IMR-90 (cell line): ENCODE measurements around the gene FOXC1. TPM values are rescaled to one million over a fixed set of nuclear protein-coding genes. Genes with fewer than 3 reads are reported as not detected.

Experiments used
- ATAC-seq: fragments of 200-7000 bp; cut with Tn5 transposase; 2 replicates; pipeline ENCODE4 v1.9.1; 2020; ENCODE audit warnings: low read depth, mild to moderate bottlenecking, moderate library complexity
- BruUV-seq: library from RNA; stranded (reverse); fragments of 400-500 nt; replicated peaks from 2 replicates; lab custom pipeline; 2021; lab: Mats Ljungman, UMichigan
- CTCF ChIA-PET: fragments of 300-600 bp; formaldehyde crosslinking; extraction: SDS; loops from one replicate; lab custom pipeline; 2021; ENCODE audit warnings: antibody characterized with exemption; lab: Yijun Ruan, JAX
- POLR2A ChIA-PET: fragments of 300-600 bp; sonication (Branson Sonifier 250); formaldehyde crosslinking; loops from one replicate; lab custom pipeline; 2022; ENCODE audit warnings: antibody characterized with exemption; ENCODE audit not compliant: unreplicated experiment; lab: Charles Lee
- DNase-seq: peaks from one replicate; pipeline ENCODE4 v3.0.0; 2013
- H2AFZ ChIP-seq: replicated peaks from 2 replicates; pipeline ENCODE3; 2013; ENCODE audit warnings: low read length, mild to moderate bottlenecking; ENCODE audit not compliant: poor library complexity
- H2AK5ac ChIP-seq: 2 replicates; pipeline ENCODE4 v1.6.1; 2013; ENCODE audit warnings: low read depth, low read length, inconsistent platforms
- H2AK9ac ChIP-seq: replicated peaks from 2 replicates; pipeline ENCODE3; 2013; ENCODE audit warnings: mild to moderate bottlenecking, low read depth, low read length, moderate library complexity; ENCODE audit not compliant: poor library complexity
- H2BK120ac ChIP-seq: 2 replicates; pipeline ENCODE4 v1.6.1; 2013; ENCODE audit warnings: low read depth, low read length, inconsistent platforms
- H2BK15ac ChIP-seq: 3 replicates; pipeline ENCODE4 v1.6.1; 2013; ENCODE audit warnings: low read depth, low read length, inconsistent platforms
- H2BK20ac ChIP-seq: 2 replicates; pipeline ENCODE4 v1.6.1; 2013; ENCODE audit warnings: low read depth, mild to moderate bottlenecking, inconsistent platforms, low read length, moderate library complexity
- H2BK5ac ChIP-seq: 2 replicates; pipeline ENCODE4 v1.6.1; 2013; ENCODE audit warnings: mild to moderate bottlenecking, low read depth, low read length, inconsistent platforms; ENCODE audit not compliant: poor library complexity, severe bottlenecking
- H3K14ac ChIP-seq: replicated peaks from 2 replicates; pipeline ENCODE4 v1.6.1; 2013; ENCODE audit warnings: low read depth, low read length, inconsistent platforms
- H3K18ac ChIP-seq: 2 replicates; pipeline ENCODE4 v1.6.1; 2013; ENCODE audit warnings: low read depth, low read length, control low read depth
- H3K23ac ChIP-seq: 2 replicates; pipeline ENCODE4 v1.6.1; 2013; ENCODE audit warnings: low read depth, low read length, inconsistent platforms
- H3K27ac ChIP-seq: 2 replicates; pipeline ENCODE4 v1.5.1; 2013; ENCODE audit warnings: mild to moderate bottlenecking, control low read depth, low read length; ENCODE audit not compliant: insufficient read depth
- H3K27me3 ChIP-seq: 2 replicates; pipeline ENCODE4 v1.6.1; 2013; ENCODE audit warnings: low read length; ENCODE audit not compliant: control insufficient read depth, insufficient read depth
- H3K36me3 ChIP-seq: 2 replicates; pipeline ENCODE4 v1.6.1; 2013; ENCODE audit warnings: low read length, mixed read lengths; ENCODE audit not compliant: control insufficient read depth, insufficient read depth
- H3K4ac ChIP-seq: 2 replicates; pipeline ENCODE4 v1.6.1; 2013; ENCODE audit warnings: low read depth, low read length, inconsistent platforms
- H3K4me1 ChIP-seq: 2 replicates; pipeline ENCODE4 v1.6.1; 2013; ENCODE audit warnings: low read length, mixed read lengths; ENCODE audit not compliant: control insufficient read depth, insufficient read depth
- H3K4me2 ChIP-seq: 2 replicates; pipeline ENCODE4 v1.6.1; 2013; ENCODE audit warnings: low read depth, mild to moderate bottlenecking, control low read depth, low read length, moderate library complexity
- H3K4me3 ChIP-seq: 2 replicates; pipeline ENCODE4 v1.5.1; 2013; ENCODE audit warnings: low read depth, mild to moderate bottlenecking, control low read depth, low read length, moderate library complexity; ENCODE audit not compliant: insufficient read depth
- H3K56ac ChIP-seq: 2 replicates; pipeline ENCODE4 v1.6.1; 2013; ENCODE audit warnings: low read length, inconsistent platforms; ENCODE audit not compliant: insufficient read depth; ENCODE audit errors: extremely low read depth
- H3K79me1 ChIP-seq, 2 experiments: 2 replicates each; pipeline ENCODE4 v1.6.1; 2013; ENCODE audit warnings: low read length in 2 of 2, inconsistent platforms in 1 of 2, low read depth in 1 of 2
- H3K9ac ChIP-seq: 2 replicates; pipeline ENCODE4 v1.6.1; 2013; ENCODE audit warnings: low read depth, low read length, control low read depth
- H3K9me1 ChIP-seq: 2 replicates; pipeline ENCODE4 v1.6.1; 2013; ENCODE audit warnings: low read length, inconsistent platforms; ENCODE audit not compliant: insufficient read depth
- H3K9me3 ChIP-seq: 2 replicates; pipeline ENCODE4 v1.6.1; 2013; ENCODE audit warnings: low read length; ENCODE audit not compliant: control insufficient read depth, insufficient read depth
- H4K20me1 ChIP-seq: 2 replicates; pipeline ENCODE4 v1.6.1; 2013; ENCODE audit warnings: low read length, inconsistent platforms; ENCODE audit not compliant: insufficient read depth
- H4K5ac ChIP-seq: 2 replicates; pipeline ENCODE4 v1.6.1; 2013; ENCODE audit warnings: mild to moderate bottlenecking, low read depth, low read length, control low read depth
- H4K8ac ChIP-seq, 2 experiments: 2 replicates each; pipeline ENCODE4 v1.6.1; 2013; ENCODE audit warnings: low read depth in 2 of 2, low read length in 2 of 2, control low read depth in 1 of 2, inconsistent platforms in 1 of 2
- H4K91ac ChIP-seq: 2 replicates; pipeline ENCODE4 v1.6.1; 2013; ENCODE audit warnings: low read depth, low read length, inconsistent platforms; ENCODE audit not compliant: insufficient read depth
- CEBPB ChIP-seq: IDR thresholded peaks from 2 replicates; pipeline ENCODE4 v1.6.1; 2012; ENCODE audit warnings: low read depth, low read length, improper control_type of control experiment
- MAZ ChIP-seq: IDR thresholded peaks from 2 replicates; pipeline ENCODE4 v1.6.1; 2012; ENCODE audit warnings: low read depth, mild to moderate bottlenecking, low read length, improper control_type of control experiment, moderate library complexity, borderline replicate concordance
- MXI1 ChIP-seq: IDR thresholded peaks from 2 replicates; pipeline ENCODE4 v1.6.1; 2012; ENCODE audit warnings: low read depth, mild to moderate bottlenecking, low read length, moderate library complexity, borderline replicate concordance
- POLR2A ChIP-seq: IDR thresholded peaks from 2 replicates; pipeline ENCODE4 v1.6.1; 2012; ENCODE audit warnings: mild to moderate bottlenecking, low read depth, low read length
- RAD21 ChIP-seq: IDR thresholded peaks from 2 replicates; pipeline ENCODE4 v1.6.1; 2012; ENCODE audit warnings: low read length, improper control_type of control experiment
- RCOR1 ChIP-seq: IDR thresholded peaks from 2 replicates; pipeline ENCODE4 v1.6.1; 2012; ENCODE audit warnings: mild to moderate bottlenecking, low read length, improper control_type of control experiment; ENCODE audit not compliant: insufficient replicate concordance
- SMC3 ChIP-seq: fragments of 150-350 bp; IDR thresholded peaks from 2 replicates; pipeline ENCODE4 v1.6.1; 2016; ENCODE audit warnings: low read depth, mild to moderate bottlenecking, antibody characterized with exemption, low read length, moderate library complexity
- WGBS, 2 experiments: methylation state at CpG; one replicate each; pipeline versions ENCODE4 v1.1.5 to v1.1.7; 2013; ENCODE audit warnings: missing lambda C conversion rate in 2 of 2; ENCODE audit not compliant: insufficient read length in 1 of 2; ENCODE audit errors: extremely low coverage in 2 of 2; 5-methylcytosine and 5-hydroxymethylcytosine counted together
- dilution Hi-C: fragments of 300-500 bp; cut with HindIII; formaldehyde crosslinking; loops from one replicate; pipeline ENCODE4 v1.14.3; 2018; ENCODE audit warnings: low sequenced_read_pairs; ENCODE audit not compliant: unreplicated experiment
- in situ Hi-C: fragments of 300-500 bp; cut with MboI; formaldehyde crosslinking; loops from 3 replicates; pipeline ENCODE4 v1.14.3; 2019; ENCODE audit warnings: low sequenced_read_pairs, inconsistent platforms, mixed read lengths
- intact Hi-C: fragments of 100-400 bp; cut with micrococcal nuclease; formaldehyde crosslinking; loops from 2 replicates; pipeline ENCODE4 v1.10.0; 2022
- polyA plus RNA-seq, 3 experiments: library from polyadenylated mRNA; depleted of rRNA; stranded (reverse); fragments of >200 nt; gene quantifications; 2 replicates each; pipeline ENCODE4 v1.2.3, GENCODE V29; 2012; ENCODE audit warnings: low replicate concordance in 1 of 3
- total RNA-seq: library from RNA; depleted of rRNA; stranded (reverse); fragments of >200 nt; gene quantifications from 2 replicates; pipeline ENCODE4 v1.2.3, GENCODE V29; 2012
- TF ChIP-seq, protein P1 (sequence below): fragments of 150-350 bp; IDR thresholded peaks from 2 replicates; pipeline ENCODE4 v1.6.1; 2016; ENCODE audit warnings: low read depth, mild to moderate bottlenecking, low read length, moderate library complexity, borderline replicate concordance
- TF ChIP-seq, protein P2 (sequence below): conservative IDR thresholded peaks from 2 replicates; pipeline ENCODE4 v1.5.1; 2012; ENCODE audit warnings: mild to moderate bottlenecking, low read depth, low read length, improper control_type of control experiment
- TF ChIP-seq, protein P3 (sequence below): fragments of 150-350 bp; IDR thresholded peaks from 2 replicates; pipeline ENCODE4 v1.6.1; 2017; ENCODE audit warnings: mild to moderate bottlenecking, antibody characterized with exemption, low read length, low read depth

Gene FOXC1
- total and polyA plus RNA-seq, 2 of the 4 experiments (the other 2 are of a cell fraction) = 1.3 to 4.0 TPM

DNA sequence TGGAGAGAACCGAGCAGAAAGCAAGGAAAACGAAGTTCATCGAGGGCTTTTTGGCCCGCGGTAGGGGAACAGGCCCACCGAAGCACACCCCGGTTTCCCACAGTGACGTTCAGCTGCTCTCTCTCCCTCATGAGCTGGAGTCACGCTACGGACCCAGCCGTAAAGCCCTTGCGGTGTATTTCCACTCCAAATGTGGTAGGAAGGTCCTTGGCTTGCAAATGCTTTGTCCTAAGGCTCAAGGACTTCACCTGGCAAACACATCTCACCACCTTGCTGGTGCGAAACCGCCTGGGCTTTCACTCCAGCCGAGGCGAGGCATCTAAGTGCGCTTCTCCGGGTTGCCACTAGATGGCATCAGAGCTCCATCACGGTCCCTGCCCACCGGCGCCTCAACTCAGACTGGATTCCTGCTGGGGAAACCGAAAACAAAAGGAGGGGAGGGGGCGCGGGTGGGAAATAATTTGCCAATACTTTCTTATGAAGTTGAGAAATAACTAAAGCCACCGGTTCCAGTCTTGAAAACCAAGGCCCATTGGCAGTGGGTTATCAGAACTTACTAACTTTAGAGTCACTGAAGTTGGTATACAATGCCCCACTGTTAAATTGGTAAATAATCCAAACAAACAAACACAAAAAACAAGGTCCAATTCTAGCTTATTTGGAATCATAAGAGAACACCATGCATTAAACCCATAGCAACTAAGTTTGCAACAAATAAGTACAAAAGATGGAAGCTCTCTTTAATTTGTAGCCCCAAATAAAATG is 13.4 kb upstream of the FOXC1 start:
- no peak overlapping the region for H4K8ac ChIP-seq
- peak overlapping the region; percentile 22; the same call in 1 of the 2 replicates for H2BK20ac ChIP-seq
- WGBS, 2 experiments = 18% methylated on average over 12 of the region's 25 CpGs; no CpG with 5 or more reads in 1 of the 2 experiments
- TF ChIP-seq, protein P1, sequence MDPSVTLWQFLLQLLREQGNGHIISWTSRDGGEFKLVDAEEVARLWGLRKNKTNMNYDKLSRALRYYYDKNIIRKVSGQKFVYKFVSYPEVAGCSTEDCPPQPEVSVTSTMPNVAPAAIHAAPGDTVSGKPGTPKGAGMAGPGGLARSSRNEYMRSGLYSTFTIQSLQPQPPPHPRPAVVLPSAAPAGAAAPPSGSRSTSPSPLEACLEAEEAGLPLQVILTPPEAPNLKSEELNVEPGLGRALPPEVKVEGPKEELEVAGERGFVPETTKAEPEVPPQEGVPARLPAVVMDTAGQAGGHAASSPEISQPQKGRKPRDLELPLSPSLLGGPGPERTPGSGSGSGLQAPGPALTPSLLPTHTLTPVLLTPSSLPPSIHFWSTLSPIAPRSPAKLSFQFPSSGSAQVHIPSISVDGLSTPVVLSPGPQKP = no peak
- TF ChIP-seq MAZ (peak; percentile 42; the same call in 1 of the 2 replicates), CEBPB (no peak), RAD21 (peak; percentile 91), MXI1 (no peak), SMC3 (peak; percentile 82), RCOR1 (no peak), POLR2A (0 out of 2 replicates have a peak, but pooled peaks have one; percentile 38)
- TF ChIP-seq, protein P2, sequence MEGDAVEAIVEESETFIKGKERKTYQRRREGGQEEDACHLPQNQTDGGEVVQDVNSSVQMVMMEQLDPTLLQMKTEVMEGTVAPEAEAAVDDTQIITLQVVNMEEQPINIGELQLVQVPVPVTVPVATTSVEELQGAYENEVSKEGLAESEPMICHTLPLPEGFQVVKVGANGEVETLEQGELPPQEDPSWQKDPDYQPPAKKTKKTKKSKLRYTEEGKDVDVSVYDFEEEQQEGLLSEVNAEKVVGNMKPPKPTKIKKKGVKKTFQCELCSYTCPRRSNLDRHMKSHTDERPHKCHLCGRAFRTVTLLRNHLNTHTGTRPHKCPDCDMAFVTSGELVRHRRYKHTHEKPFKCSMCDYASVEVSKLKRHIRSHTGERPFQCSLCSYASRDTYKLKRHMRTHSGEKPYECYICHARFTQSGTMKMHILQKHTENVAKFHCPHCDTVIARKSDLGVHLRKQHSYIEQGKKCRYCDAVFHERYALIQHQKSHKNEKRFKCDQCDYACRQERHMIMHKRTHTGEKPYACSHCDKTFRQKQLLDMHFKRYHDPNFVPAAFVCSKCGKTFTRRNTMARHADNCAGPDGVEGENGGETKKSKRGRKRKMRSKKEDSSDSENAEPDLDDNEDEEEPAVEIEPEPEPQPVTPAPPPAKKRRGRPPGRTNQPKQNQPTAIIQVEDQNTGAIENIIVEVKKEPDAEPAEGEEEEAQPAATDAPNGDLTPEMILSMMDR = peak; percentile 89
- TF ChIP-seq, protein P3, sequence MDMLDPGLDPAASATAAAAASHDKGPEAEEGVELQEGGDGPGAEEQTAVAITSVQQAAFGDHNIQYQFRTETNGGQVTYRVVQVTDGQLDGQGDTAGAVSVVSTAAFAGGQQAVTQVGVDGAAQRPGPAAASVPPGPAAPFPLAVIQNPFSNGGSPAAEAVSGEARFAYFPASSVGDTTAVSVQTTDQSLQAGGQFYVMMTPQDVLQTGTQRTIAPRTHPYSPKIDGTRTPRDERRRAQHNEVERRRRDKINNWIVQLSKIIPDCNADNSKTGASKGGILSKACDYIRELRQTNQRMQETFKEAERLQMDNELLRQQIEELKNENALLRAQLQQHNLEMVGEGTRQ = no peak
- peak overlapping the region; percentile 80 for H2AFZ ChIP-seq
- dilution Hi-C loops = no loop called here
- BruUV-seq = no TSS peak
- H2AK9ac ChIP-seq = no peak overlapping the region
- intact Hi-C loops = loop anchor here (1.0 to 5.0 kb wide), 6 partner anchors 601 to 1391 kb away; partner anchors contain the start of gene MYLK4
- H2AK5ac ChIP-seq = no peak overlapping the region
- peaks cover 23% of the 10 kb centered on the region for H3K27me3 ChIP-seq
- peaks cover 11% of the 10 kb centered on the region for H3K4me1 ChIP-seq
- H2BK15ac ChIP-seq = peak overlapping the region; percentile 94; the same call in 1 of the 3 replicates
- H2BK120ac ChIP-seq = 0 out of 2 replicates have a peak overlapping the region, but pooled peaks have one; percentile 42
- no peak overlapping the region for H3K56ac ChIP-seq
- no peaks in the 10 kb centered on the region for H3K9me1 ChIP-seq
- CTCF ChIA-PET = interaction anchor here (0.5 to 1.7 kb wide), 11 partner anchors 16 to 1393 kb away, joined by 3 to 7 read pairs (median 3); no protein-coding TSS in a partner anchor
- POLR2A ChIA-PET = no interaction called here
- H3K4me3 ChIP-seq = peak overlapping the region; percentile 49
- H3K36me3 ChIP-seq = no peaks in the 10 kb centered on the region
- H3K4ac ChIP-seq = no peak overlapping the region
- in situ Hi-C loops = loop anchor here (10.0 kb wide), 2 partner anchors 509 to 1159 kb away; partner anchors contain the start of gene MYLK4
- H3K18ac ChIP-seq = no peak overlapping the region; the same call in 1 of the 2 replicates
- H3K4me2 ChIP-seq = peak overlapping the region; percentile 99
- H2BK5ac ChIP-seq = no peak overlapping the region
- no peak overlapping the region for H3K23ac ChIP-seq
- no peaks in the 10 kb centered on the region for H3K79me1 ChIP-seq
- DNase-seq = peak; percentile 45
- H3K27ac ChIP-seq = no peak overlapping the region; the same call in 1 of the 2 replicates
- peak; percentile 89 for ATAC-seq
- 0 out of 2 replicates have a peak overlapping the region, but pooled peaks have one; percentile 69 for H3K9ac ChIP-seq
- H4K91ac ChIP-seq = no peak overlapping the region
- H3K14ac ChIP-seq = 0 out of 2 replicates have a peak overlapping the region, but pooled peaks have one; percentile 34
- H4K5ac ChIP-seq = no peak overlapping the region
- H4K20me1 ChIP-seq = no peaks in the 10 kb centered on the region
- H3K9me3 ChIP-seq = peaks cover under 1% of the 10 kb centered on the region
